T-helper 17 cell (primary cell): ENCODE data around the gene SEMA3F. TPM values are rescaled to one million over a fixed set of nuclear protein-coding genes. Genes with fewer than 3 reads are reported as not detected.

Source experiments
- ATAC-seq: fragments of 150-1000 bp; cut with Tn5 transposase; 2 replicates; pipeline ENCODE4 v1.10.0; 2021; ENCODE audit warnings: mild to moderate bottlenecking, moderate library complexity
- DNase-seq, 3 donors: peaks; one replicate each; pipeline versions ENCODE4 v3.0.0 to v3.0.0-alpha.2; 2020 to 2021
- H3K9me3 ChIP-seq: one replicate; pipeline ENCODE4 v1.7.0; 2013; ENCODE audit warnings: low read length, mild to moderate bottlenecking; ENCODE audit not compliant: control insufficient read depth, poor library complexity, severe bottlenecking
- H3K27ac Mint-ChIP-seq: one replicate; pipeline ENCODE4 v1.8.0; 2022; ENCODE audit warnings: mild to moderate bottlenecking, moderate library complexity, mixed read lengths
- H3K27me3 Mint-ChIP-seq: one replicate; pipeline ENCODE4 v1.8.0; 2022; ENCODE audit warnings: mixed read lengths
- H3K36me3 Mint-ChIP-seq: one replicate; pipeline ENCODE4 v1.8.0; 2022; ENCODE audit warnings: low read depth, mixed read lengths
- H3K4me1 Mint-ChIP-seq: one replicate; pipeline ENCODE4 v1.8.0; 2022; ENCODE audit warnings: mild to moderate bottlenecking, mixed read lengths
- H3K4me3 Mint-ChIP-seq: one replicate; pipeline ENCODE4 v1.8.0; 2022; ENCODE audit warnings: mild to moderate bottlenecking, moderate library complexity, mixed read lengths
- total RNA-seq, 4 donors: library from RNA in 2 of 4; stranded (reverse) in 2 of 4; gene quantifications; one replicate each; pipeline ENCODE4 v1.2.3 and lab custom pipeline; 2022 to 2026

Gene SEMA3F
- total RNA-seq, 2 donors from 2014 or later = 0.18 TPM; not detected in 1

- no peak for DNase-seq
- ATAC-seq = no peak
- Mint-ChIP-seq H3K4me3 (no peak overlapping the region), H3K4me1 (peaks cover 2% of the 10 kb centered on the region), H3K27ac (no peak overlapping the region), H3K27me3 (no peaks in the 10 kb centered on the region), H3K36me3 (no peaks in the 10 kb centered on the region)
- H3K9me3 ChIP-seq = no peaks in the 10 kb centered on the region
These were observed 30.3 kb upstream of the SEMA3F start for GRCh38 chr3:50124800-50125178.

GRCh38 chr3:50125541-50126286, 29.4 kb upstream of the SEMA3F start:
- no peaks in the 10 kb centered on the region for H3K9me3 ChIP-seq
- Mint-ChIP-seq H3K27me3 (no peaks in the 10 kb centered on the region), H3K27ac (no peak overlapping the region), H3K4me3 (no peak overlapping the region), H3K4me1 (peaks cover 2% of the 10 kb centered on the region), H3K36me3 (no peaks in the 10 kb centered on the region)
- no peak for DNase-seq
- ATAC-seq = no peak

GRCh38 chr3:50126287-50127211, 28.6 kb upstream of the SEMA3F start:
- H3K4me3 Mint-ChIP-seq = no peak overlapping the region
- H3K4me1 Mint-ChIP-seq = no peaks in the 10 kb centered on the region
- no peaks in the 10 kb centered on the region for H3K36me3 Mint-ChIP-seq
- H3K9me3 ChIP-seq = no peaks in the 10 kb centered on the region
- no peaks in the 10 kb centered on the region for H3K27me3 Mint-ChIP-seq
- H3K27ac Mint-ChIP-seq = no peak overlapping the region
- DNase-seq (no peak), ATAC-seq (no peak)

GRCh38 chr3:50127251-50127691, 27.9 kb upstream of the SEMA3F start:
- Mint-ChIP-seq H3K4me3 (no peak overlapping the region), H3K27me3 (no peaks in the 10 kb centered on the region), H3K36me3 (no peaks in the 10 kb centered on the region), H3K4me1 (no peaks in the 10 kb centered on the region), H3K27ac (no peak overlapping the region)
- ATAC-seq = no peak
- H3K9me3 ChIP-seq = no peaks in the 10 kb centered on the region
- DNase-seq = no peak

- no peaks in the 10 kb centered on the region for H3K4me1 Mint-ChIP-seq
- H3K4me3 Mint-ChIP-seq = peak overlapping the region; percentile 41
- H3K27ac Mint-ChIP-seq = no peak overlapping the region
- DNase-seq = no peak
- ATAC-seq = no peak
- H3K27me3 Mint-ChIP-seq = no peaks in the 10 kb centered on the region
- H3K9me3 ChIP-seq = no peaks in the 10 kb centered on the region
- H3K36me3 Mint-ChIP-seq = no peaks in the 10 kb centered on the region
These were observed 27.1 kb upstream of the SEMA3F start for GRCh38 chr3:50128001-50128400.

- H3K36me3 Mint-ChIP-seq = no peaks in the 10 kb centered on the region
- H3K27me3 Mint-ChIP-seq = no peaks in the 10 kb centered on the region
- no peaks in the 10 kb centered on the region for H3K9me3 ChIP-seq
- no peak for DNase-seq
- no peaks in the 10 kb centered on the region for H3K4me1 Mint-ChIP-seq
- no peak overlapping the region for H3K27ac Mint-ChIP-seq
- H3K4me3 Mint-ChIP-seq = no peak overlapping the region
- ATAC-seq = no peak
These were observed 24.7 kb upstream of the SEMA3F start for GRCh38 chr3:50130436-50130835.

- Mint-ChIP-seq H3K36me3 (no peaks in the 10 kb centered on the region), H3K4me3 (no peak overlapping the region), H3K4me1 (no peaks in the 10 kb centered on the region), H3K27ac (peak overlapping the region; percentile 21), H3K27me3 (no peaks in the 10 kb centered on the region)
- no peak for DNase-seq
- ATAC-seq = no peak
- H3K9me3 ChIP-seq = no peaks in the 10 kb centered on the region
These were observed 22.5 kb upstream of the SEMA3F start for GRCh38 chr3:50132421-50133282.

GRCh38 chr3:50133283-50133615, 21.9 kb upstream of the SEMA3F start:
- H3K9me3 ChIP-seq = no peaks in the 10 kb centered on the region
- Mint-ChIP-seq H3K27me3 (no peaks in the 10 kb centered on the region), H3K4me1 (peaks cover 1% of the 10 kb centered on the region), H3K36me3 (no peaks in the 10 kb centered on the region), H3K4me3 (no peak overlapping the region), H3K27ac (peak overlapping the region; percentile 21)
- DNase-seq (no peak), ATAC-seq (no peak)

GRCh38 chr3:50134367-50134766, 20.8 kb upstream of the SEMA3F start:
- H3K27me3 Mint-ChIP-seq = no peaks in the 10 kb centered on the region

GRCh38 chr3:50135964-50136363, 19.2 kb upstream of the SEMA3F start:
- Mint-ChIP-seq H3K27me3 (no peaks in the 10 kb centered on the region), H3K4me3 (no peak overlapping the region), H3K36me3 (no peaks in the 10 kb centered on the region), H3K27ac (no peak overlapping the region), H3K4me1 (peaks cover 9% of the 10 kb centered on the region)
- no peaks in the 10 kb centered on the region for H3K9me3 ChIP-seq
- ATAC-seq = no peak
- DNase-seq = no peak

More at GRCh38 chr3:50134367-50134766, 20.8 kb upstream of the SEMA3F start:
- no peak for DNase-seq
- no peak for ATAC-seq
- H3K9me3 ChIP-seq = no peaks in the 10 kb centered on the region
- Mint-ChIP-seq H3K4me3 (no peak overlapping the region), H3K36me3 (no peaks in the 10 kb centered on the region), H3K4me1 (peaks cover 7% of the 10 kb centered on the region), H3K27ac (no peak overlapping the region)

GRCh38 chr3:50136714-50137405, 18.3 kb upstream of the SEMA3F start:
- Mint-ChIP-seq H3K27me3 (no peaks in the 10 kb centered on the region), H3K27ac (peak overlapping the region; percentile 56), H3K4me3 (no peak overlapping the region), H3K4me1 (peaks cover 9% of the 10 kb centered on the region), H3K36me3 (no peaks in the 10 kb centered on the region)
- no peak for DNase-seq
- no peaks in the 10 kb centered on the region for H3K9me3 ChIP-seq
- ATAC-seq = no peak

- ATAC-seq = no peak
- H3K4me1 Mint-ChIP-seq = peaks cover 9% of the 10 kb centered on the region
- no peak for DNase-seq
- H3K27ac Mint-ChIP-seq = peak overlapping the region; percentile 56
- H3K4me3 Mint-ChIP-seq = no peak overlapping the region
- no peaks in the 10 kb centered on the region for H3K9me3 ChIP-seq
- no peaks in the 10 kb centered on the region for H3K27me3 Mint-ChIP-seq
- no peaks in the 10 kb centered on the region for H3K36me3 Mint-ChIP-seq
These were observed 17.6 kb upstream of the SEMA3F start for GRCh38 chr3:50137531-50137930.
